Erythroblast (primary cell): ENCODE data around the gene FANCD2.

ENCODE experiments used
- GATA1 ChIP-seq: IDR thresholded peaks from 2 replicates; pipeline ENCODE4 v1.6.1; 2011; ENCODE audit warnings: low read depth, mild to moderate bottlenecking, control low read depth, low read length, moderate library complexity
- POLR2A ChIP-seq: IDR thresholded peaks from 2 replicates; pipeline ENCODE4 v1.6.1; 2011; ENCODE audit warnings: mild to moderate bottlenecking, low read length

DNA sequence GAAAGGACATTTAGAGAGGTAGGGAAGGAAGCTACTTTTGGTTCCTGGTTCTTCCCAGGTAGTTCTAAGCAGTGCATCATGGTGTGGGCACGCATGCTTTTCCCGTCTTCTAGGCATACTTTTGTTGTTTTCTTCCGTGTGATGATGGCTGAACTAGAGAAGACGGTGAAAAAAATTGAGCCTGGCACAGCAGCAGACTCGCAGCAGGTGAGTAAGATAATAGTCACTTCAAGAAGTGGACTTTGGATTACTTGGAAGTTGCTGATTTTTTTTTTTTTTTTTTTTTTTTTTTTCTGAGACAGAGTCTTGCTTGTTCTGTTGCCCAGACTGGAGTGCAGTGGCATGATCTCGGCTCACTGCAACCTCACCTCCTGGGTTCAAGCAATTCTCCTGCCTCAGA, 63.9 kb downstream of the FANCD2 start:
- TF ChIP-seq POLR2A (no peak), GATA1 (no peak)
